MM.1S (cell line): ENCODE data around the gene MOSMO.

ENCODE experiments used
- DNase-seq: peaks from one replicate; pipeline ENCODE4 v3.0.0-alpha.2; 2015
- H2AFZ ChIP-seq: fragments of 300-600 bp; sonication (generic); 2 replicates; pipeline ENCODE4 v1.6.0; 2016; ENCODE audit warnings: antibody characterized with exemption, low read length
- H3F3A ChIP-seq: fragments of 300-600 bp; sonication (generic); 2 replicates; pipeline ENCODE4 v1.6.1; 2016; ENCODE audit warnings: mild to moderate bottlenecking, antibody characterized with exemption, low read length, moderate library complexity, mixed read lengths; ENCODE audit not compliant: insufficient read depth
- H3K27ac ChIP-seq: fragments of 300-600 bp; sonication (generic); 2 replicates; pipeline ENCODE4 v1.5.1; 2016; ENCODE audit warnings: mild to moderate bottlenecking, low read length
- H3K27me3 ChIP-seq: fragments of 300-600 bp; sonication (generic); replicated peaks from 2 replicates; pipeline ENCODE4 v1.6.0; 2016; ENCODE audit warnings: low read length; ENCODE audit not compliant: insufficient read depth
- H3K36me3 ChIP-seq: fragments of 300-600 bp; sonication (generic); replicated peaks from 2 replicates; pipeline ENCODE4 v1.6.1; 2016; ENCODE audit warnings: mild to moderate bottlenecking, low read length, mixed read lengths; ENCODE audit not compliant: insufficient read depth
- H3K4me1 ChIP-seq: fragments of 300-600 bp; sonication (generic); 2 replicates; pipeline ENCODE4 v1.6.1; 2016; ENCODE audit warnings: low read length, mixed read lengths
- H3K4me2 ChIP-seq: fragments of 300-600 bp; sonication (generic); 2 replicates; pipeline ENCODE4 v1.6.0; 2016; ENCODE audit warnings: low read depth, low read length
- H3K4me3 ChIP-seq: fragments of 300-600 bp; sonication (generic); 2 replicates; pipeline ENCODE4 v1.5.1; 2016; ENCODE audit warnings: low read length, mixed read lengths
- H3K79me2 ChIP-seq: fragments of 300-600 bp; sonication (generic); 2 replicates; pipeline ENCODE4 v1.6.1; 2016; ENCODE audit warnings: mixed run types, low read length, mixed read lengths
- H3K9ac ChIP-seq: fragments of 300-600 bp; sonication (generic); 2 replicates; pipeline ENCODE4 v1.6.1; 2016; ENCODE audit warnings: low read length, mixed read lengths
- H3K9me2 ChIP-seq: fragments of 300-600 bp; sonication (generic); replicated peaks from 2 replicates; pipeline ENCODE4 v1.6.1; 2016; ENCODE audit warnings: mild to moderate bottlenecking, low read length, mixed read lengths; ENCODE audit not compliant: insufficient read depth
- H3K9me3 ChIP-seq: fragments of 300-600 bp; sonication (generic); replicated peaks from 2 replicates; pipeline ENCODE4 v1.6.1; 2016; ENCODE audit warnings: mild to moderate bottlenecking, low read length, mixed read lengths; ENCODE audit not compliant: insufficient read depth
- H4K20me1 ChIP-seq: fragments of 300-600 bp; sonication (generic); 2 replicates; pipeline ENCODE4 v1.6.1; 2016; ENCODE audit warnings: mild to moderate bottlenecking, low read length, moderate library complexity, mixed read lengths; ENCODE audit not compliant: insufficient read depth
- EZH2 ChIP-seq: fragments of 300-600 bp; sonication (generic); optimal IDR thresholded peaks from 2 replicates; pipeline ENCODE3; 2017; ENCODE audit warnings: low read depth, mild to moderate bottlenecking, antibody characterized with exemption, low read length, mixed read lengths
- EZH2phosphoT487 ChIP-seq: fragments of 300-600 bp; sonication (generic); IDR thresholded peaks from 2 replicates; pipeline ENCODE4 v1.6.1; 2018; ENCODE audit warnings: antibody characterized with exemption, low read length
- TF ChIP-seq, protein P1 (sequence below): fragments of 300-600 bp; sonication (generic); IDR thresholded peaks from 2 replicates; pipeline ENCODE4 v1.5.1; 2016; ENCODE audit warnings: antibody characterized with exemption, low read length, mixed read lengths

The MOSMO gene

DNA sequence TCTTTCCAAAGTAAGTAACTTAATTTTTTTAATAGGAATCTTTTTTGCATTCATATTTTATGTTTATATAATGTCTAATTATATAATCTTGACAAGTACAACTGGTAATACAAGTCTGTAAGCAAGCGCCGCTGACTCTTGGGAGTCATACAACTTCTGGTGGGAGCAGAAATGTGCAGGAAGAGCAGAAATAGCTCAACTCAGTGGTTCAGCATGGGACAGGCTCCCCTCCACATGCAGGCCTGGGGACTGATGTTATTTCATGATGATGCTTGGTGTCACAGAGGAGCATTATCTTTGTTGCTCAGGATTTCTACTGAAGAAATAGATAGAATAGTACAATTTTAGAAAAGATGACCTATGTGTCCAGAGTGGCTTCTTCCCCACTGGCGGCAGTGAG lies 44.0 kb upstream of the MOSMO start:
- Histone ChIP-seq H3K4me1 (no peaks in the 10 kb centered on the region), H3K4me2 (no peak overlapping the region), H3K4me3 (no peak overlapping the region), H3K27ac (no peak overlapping the region), H3K9ac (no peak overlapping the region), H2AFZ (no peak overlapping the region), H3K9me2 (no peaks in the 10 kb centered on the region), H3K36me3 (peaks cover 36% of the 10 kb centered on the region), H4K20me1 (no peaks in the 10 kb centered on the region), H3F3A (0 out of 2 replicates have a peak, but pooled peaks cover 3% of the 10 kb centered on the region), H3K79me2 (no peaks in the 10 kb centered on the region), H3K9me3 (no peaks in the 10 kb centered on the region), H3K27me3 (no peaks in the 10 kb centered on the region)
- TF ChIP-seq EZH2 (no peak), EZH2phosphoT487 (no peak)
- TF ChIP-seq, protein P1, sequence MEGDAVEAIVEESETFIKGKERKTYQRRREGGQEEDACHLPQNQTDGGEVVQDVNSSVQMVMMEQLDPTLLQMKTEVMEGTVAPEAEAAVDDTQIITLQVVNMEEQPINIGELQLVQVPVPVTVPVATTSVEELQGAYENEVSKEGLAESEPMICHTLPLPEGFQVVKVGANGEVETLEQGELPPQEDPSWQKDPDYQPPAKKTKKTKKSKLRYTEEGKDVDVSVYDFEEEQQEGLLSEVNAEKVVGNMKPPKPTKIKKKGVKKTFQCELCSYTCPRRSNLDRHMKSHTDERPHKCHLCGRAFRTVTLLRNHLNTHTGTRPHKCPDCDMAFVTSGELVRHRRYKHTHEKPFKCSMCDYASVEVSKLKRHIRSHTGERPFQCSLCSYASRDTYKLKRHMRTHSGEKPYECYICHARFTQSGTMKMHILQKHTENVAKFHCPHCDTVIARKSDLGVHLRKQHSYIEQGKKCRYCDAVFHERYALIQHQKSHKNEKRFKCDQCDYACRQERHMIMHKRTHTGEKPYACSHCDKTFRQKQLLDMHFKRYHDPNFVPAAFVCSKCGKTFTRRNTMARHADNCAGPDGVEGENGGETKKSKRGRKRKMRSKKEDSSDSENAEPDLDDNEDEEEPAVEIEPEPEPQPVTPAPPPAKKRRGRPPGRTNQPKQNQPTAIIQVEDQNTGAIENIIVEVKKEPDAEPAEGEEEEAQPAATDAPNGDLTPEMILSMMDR: no peak
- no peak for DNase-seq

DNA sequence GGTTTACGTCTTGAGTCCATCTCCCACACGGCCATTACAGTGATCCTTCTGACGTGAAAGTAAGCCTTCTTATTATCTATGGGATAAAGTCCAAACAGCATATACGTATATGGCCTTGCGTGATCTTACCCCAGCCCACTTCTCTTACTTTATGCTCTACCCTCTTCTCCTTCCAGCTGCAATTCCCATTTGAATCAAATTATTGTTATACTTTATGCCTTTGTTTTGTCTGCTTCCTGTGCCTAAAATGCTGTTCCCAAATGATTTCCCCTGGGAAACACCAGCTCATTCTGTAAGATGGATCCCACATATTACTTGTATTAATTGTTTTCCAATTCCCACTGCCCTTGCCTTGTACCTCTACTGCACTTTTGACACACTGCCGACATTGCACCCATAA lies 43.6 kb upstream of the MOSMO start:
- H3K9me3 ChIP-seq: no peaks in the 10 kb centered on the region
- H3F3A ChIP-seq: 0 out of 2 replicates have a peak, but pooled peaks cover 3% of the 10 kb centered on the region
- no peak overlapping the region for H3K4me3 ChIP-seq
- no peaks in the 10 kb centered on the region for H4K20me1 ChIP-seq
- no peak overlapping the region for H3K9ac ChIP-seq
- H3K4me2 ChIP-seq: no peak overlapping the region
- no peaks in the 10 kb centered on the region for H3K9me2 ChIP-seq
- no peak for DNase-seq
- H3K79me2 ChIP-seq: no peaks in the 10 kb centered on the region
- no peaks in the 10 kb centered on the region for H3K4me1 ChIP-seq
- H3K27me3 ChIP-seq: no peaks in the 10 kb centered on the region
- no peak overlapping the region for H2AFZ ChIP-seq
- H3K36me3 ChIP-seq: peaks cover 36% of the 10 kb centered on the region
- TF ChIP-seq, protein P1: no peak
- no peak for TF ChIP-seq EZH2
- no peak for TF ChIP-seq EZH2phosphoT487
- no peak overlapping the region for H3K27ac ChIP-seq

DNA sequence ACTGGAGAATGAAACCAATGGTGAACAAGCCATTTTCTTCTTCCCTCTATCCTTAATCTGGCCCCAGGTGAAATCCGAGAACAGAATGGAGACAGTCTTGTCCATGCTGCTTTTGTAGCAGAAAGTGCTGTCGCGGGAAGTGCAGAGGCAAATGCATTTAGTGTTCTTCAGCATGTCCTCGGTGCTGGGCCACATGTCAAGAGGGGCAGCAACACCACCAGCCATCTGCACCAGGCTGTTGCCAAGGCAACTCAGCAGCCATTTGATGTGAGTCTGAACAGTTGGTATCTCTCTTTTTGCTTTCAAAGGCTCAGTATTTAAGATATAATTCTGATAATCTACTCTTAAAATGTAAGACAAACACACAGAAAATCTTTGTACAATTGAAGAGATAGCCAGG lies 36.1 kb upstream of the MOSMO start:
- Histone ChIP-seq H3K36me3 (peaks cover 22% of the 10 kb centered on the region), H3K27ac (no peak overlapping the region), H3K4me2 (no peak overlapping the region), H3K4me3 (no peak overlapping the region), H3K79me2 (0 out of 2 replicates have a peak, but pooled peaks cover 3% of the 10 kb centered on the region), H3K4me1 (no peaks in the 10 kb centered on the region), H3K9me2 (no peaks in the 10 kb centered on the region), H3K9ac (no peak overlapping the region), H3F3A (no peaks in the 10 kb centered on the region), H3K9me3 (no peaks in the 10 kb centered on the region), H3K27me3 (no peaks in the 10 kb centered on the region), H2AFZ (no peak overlapping the region), H4K20me1 (no peaks in the 10 kb centered on the region)
- DNase-seq: no peak
- no peak for TF ChIP-seq EZH2phosphoT487
- TF ChIP-seq EZH2: no peak
- TF ChIP-seq, protein P1: no peak
